ENCODE results near the gene CTNNA2. TPM values are rescaled to one million over a fixed set of nuclear protein-coding genes. Genes with fewer than 3 reads are reported as not detected.

Gene CTNNA2
- polyA plus RNA-seq, 1 of the 3 experiments (the other 2 are of a cell fraction), result 0.30 TPM

DNA sequence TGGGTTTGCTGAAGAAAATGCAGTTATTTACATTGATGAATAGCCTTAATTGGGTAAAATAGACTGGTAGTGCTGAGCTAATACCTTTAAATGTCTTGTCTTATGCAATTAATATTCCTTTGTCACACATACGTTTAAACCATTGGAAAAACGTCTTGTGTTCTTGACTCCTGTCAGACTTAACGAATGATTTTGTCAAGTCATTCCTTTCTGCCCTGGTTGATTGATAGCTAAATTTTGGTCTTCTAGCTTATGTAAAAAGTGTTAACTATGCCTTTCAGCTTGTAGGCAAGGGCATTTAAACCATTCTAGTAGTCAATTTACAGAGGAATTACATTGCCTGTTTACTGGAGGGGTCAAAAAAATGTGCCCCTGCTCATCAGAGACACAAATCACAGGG, 897.5 kb downstream of the CTNNA2 start (continued):
- TF ChIP-seq, protein P1, sequence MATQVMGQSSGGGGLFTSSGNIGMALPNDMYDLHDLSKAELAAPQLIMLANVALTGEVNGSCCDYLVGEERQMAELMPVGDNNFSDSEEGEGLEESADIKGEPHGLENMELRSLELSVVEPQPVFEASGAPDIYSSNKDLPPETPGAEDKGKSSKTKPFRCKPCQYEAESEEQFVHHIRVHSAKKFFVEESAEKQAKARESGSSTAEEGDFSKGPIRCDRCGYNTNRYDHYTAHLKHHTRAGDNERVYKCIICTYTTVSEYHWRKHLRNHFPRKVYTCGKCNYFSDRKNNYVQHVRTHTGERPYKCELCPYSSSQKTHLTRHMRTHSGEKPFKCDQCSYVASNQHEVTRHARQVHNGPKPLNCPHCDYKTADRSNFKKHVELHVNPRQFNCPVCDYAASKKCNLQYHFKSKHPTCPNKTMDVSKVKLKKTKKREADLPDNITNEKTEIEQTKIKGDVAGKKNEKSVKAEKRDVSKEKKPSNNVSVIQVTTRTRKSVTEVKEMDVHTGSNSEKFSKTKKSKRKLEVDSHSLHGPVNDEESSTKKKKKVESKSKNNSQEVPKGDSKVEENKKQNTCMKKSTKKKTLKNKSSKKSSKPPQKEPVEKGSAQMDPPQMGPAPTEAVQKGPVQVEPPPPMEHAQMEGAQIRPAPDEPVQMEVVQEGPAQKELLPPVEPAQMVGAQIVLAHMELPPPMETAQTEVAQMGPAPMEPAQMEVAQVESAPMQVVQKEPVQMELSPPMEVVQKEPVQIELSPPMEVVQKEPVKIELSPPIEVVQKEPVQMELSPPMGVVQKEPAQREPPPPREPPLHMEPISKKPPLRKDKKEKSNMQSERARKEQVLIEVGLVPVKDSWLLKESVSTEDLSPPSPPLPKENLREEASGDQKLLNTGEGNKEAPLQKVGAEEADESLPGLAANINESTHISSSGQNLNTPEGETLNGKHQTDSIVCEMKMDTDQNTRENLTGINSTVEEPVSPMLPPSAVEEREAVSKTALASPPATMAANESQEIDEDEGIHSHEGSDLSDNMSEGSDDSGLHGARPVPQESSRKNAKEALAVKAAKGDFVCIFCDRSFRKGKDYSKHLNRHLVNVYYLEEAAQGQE (IDR thresholded peaks at IDR 0.05; ENCODE audit: low read depth, low read length), result no peak
- TF ChIP-seq FOXM1 (IDR thresholded peaks at IDR 0.05; ENCODE audit: low read depth) (no peak), POLR2AphosphoS5 (IDR thresholded peaks at IDR 0.05; ENCODE audit: low read depth, low read length) (no peak), SMC3 (IDR thresholded peaks at IDR 0.05; ENCODE audit: low read depth, low read length) (no peak), GATA2 (CRISPR knock-in tag; IDR thresholded peaks at IDR 0.05) (no peak), CHD2 (IDR thresholded peaks at IDR 0.05; ENCODE audit: low read length, partially characterized antibody) (no peak), FOXJ3 (CRISPR knock-in tag; IDR thresholded peaks at IDR 0.05) (no peak)

DNA sequence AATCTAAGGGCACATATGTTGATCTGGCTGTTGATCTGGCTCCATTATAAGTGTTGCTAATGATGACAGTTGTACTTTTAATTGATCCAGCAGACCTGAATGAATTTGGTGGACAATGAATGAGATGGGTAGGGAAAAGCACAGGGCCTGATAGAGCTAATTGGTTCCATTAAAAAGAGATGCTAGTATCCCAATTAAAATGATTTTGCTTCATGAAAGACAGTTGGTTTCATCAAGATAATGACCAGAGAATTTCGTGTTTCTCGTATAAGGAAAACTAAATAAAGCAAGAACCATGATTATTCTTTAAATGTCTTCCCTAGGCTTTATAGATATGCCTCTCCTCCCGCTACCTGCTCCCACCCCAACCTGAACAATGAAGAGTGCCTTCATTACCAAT, 900.3 kb downstream of the CTNNA2 start:
- Histone ChIP-seq H3K9ac (no peak overlapping the region), H3K4me2 (no peak overlapping the region), H3K9me2 (no peaks in the 10 kb centered on the region), H3K79me2 (ENCODE audit: insufficient read depth) (no peaks in the 10 kb centered on the region), H4K20me1 (ENCODE audit: insufficient read depth) (no peaks in the 10 kb centered on the region), H3K27me3 (ENCODE audit: insufficient read depth) (no peaks in the 10 kb centered on the region), H3K36me3 (replicated peaks in 1 of 2; ENCODE audit: control insufficient read depth in 1 of 2, insufficient read depth in 2 of 2, low read length in 1 of 2) (no peaks in the 10 kb centered on the region), H3K27ac (ENCODE audit: low read depth in 2 of 2, low read length in 1 of 2) (no peak overlapping the region), H3F3A (replicated peaks; ENCODE audit: insufficient read depth) (no peaks in the 10 kb centered on the region), H3K4me1 (ENCODE audit: control insufficient read depth in 1 of 2, insufficient read depth in 2 of 2, low read depth in 1 of 2, low read length in 1 of 2) (no peaks in the 10 kb centered on the region), H3K9me3 (no peaks in the 10 kb centered on the region), H3K4me3 (ENCODE audit: low read depth in 2 of 2, low read length in 1 of 2) (no peak overlapping the region), H2AFZ (ENCODE audit: low read depth) (no peak overlapping the region)
- CTCF ChIA-PET, result interaction anchor here (1.3 kb wide), 1 partner anchor 16 kb away, joined by 3 read pairs; no protein-coding TSS in a partner anchor
- TF ChIP-seq, protein P2, sequence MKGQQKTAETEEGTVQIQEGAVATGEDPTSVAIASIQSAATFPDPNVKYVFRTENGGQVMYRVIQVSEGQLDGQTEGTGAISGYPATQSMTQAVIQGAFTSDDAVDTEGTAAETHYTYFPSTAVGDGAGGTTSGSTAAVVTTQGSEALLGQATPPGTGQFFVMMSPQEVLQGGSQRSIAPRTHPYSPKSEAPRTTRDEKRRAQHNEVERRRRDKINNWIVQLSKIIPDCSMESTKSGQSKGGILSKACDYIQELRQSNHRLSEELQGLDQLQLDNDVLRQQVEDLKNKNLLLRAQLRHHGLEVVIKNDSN (IDR thresholded peaks at IDR 0.05; ENCODE audit: borderline replicate concordance, low read depth), result no peak
- no peak for TF ChIP-seq MXI1 (IDR thresholded peaks at IDR 0.05; ENCODE audit: low read depth, low read length)
- no peak for TF ChIP-seq EZH2phosphoT487 (IDR thresholded peaks at IDR 0.05; ENCODE audit: borderline replicate concordance, low read depth)
- TF ChIP-seq RCOR1 (IDR thresholded peaks at IDR 0.05; ENCODE audit: low read length), result no peak
- TF ChIP-seq, protein P1 (IDR thresholded peaks at IDR 0.05; ENCODE audit: low read depth, low read length), result no peak
- TF ChIP-seq NRF1 (IDR thresholded peaks at IDR 0.05; ENCODE audit: low read depth, low read length), result no peak
- TF ChIP-seq, protein P3, sequence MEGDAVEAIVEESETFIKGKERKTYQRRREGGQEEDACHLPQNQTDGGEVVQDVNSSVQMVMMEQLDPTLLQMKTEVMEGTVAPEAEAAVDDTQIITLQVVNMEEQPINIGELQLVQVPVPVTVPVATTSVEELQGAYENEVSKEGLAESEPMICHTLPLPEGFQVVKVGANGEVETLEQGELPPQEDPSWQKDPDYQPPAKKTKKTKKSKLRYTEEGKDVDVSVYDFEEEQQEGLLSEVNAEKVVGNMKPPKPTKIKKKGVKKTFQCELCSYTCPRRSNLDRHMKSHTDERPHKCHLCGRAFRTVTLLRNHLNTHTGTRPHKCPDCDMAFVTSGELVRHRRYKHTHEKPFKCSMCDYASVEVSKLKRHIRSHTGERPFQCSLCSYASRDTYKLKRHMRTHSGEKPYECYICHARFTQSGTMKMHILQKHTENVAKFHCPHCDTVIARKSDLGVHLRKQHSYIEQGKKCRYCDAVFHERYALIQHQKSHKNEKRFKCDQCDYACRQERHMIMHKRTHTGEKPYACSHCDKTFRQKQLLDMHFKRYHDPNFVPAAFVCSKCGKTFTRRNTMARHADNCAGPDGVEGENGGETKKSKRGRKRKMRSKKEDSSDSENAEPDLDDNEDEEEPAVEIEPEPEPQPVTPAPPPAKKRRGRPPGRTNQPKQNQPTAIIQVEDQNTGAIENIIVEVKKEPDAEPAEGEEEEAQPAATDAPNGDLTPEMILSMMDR (IDR thresholded peaks at IDR 0.05), result no peak
- TF ChIP-seq NFIC (IDR thresholded peaks at IDR 0.05; ENCODE audit: borderline replicate concordance), result no peak
- TF ChIP-seq EP300 (IDR thresholded peaks at IDR 0.05; ENCODE audit: borderline replicate concordance in 1 of 2, low read depth in 1 of 2, low read length in 1 of 2), result no peak
- no peak for TF ChIP-seq SIN3A (IDR thresholded peaks at IDR 0.05; ENCODE audit: borderline replicate concordance, low read depth, low read length)
- TF ChIP-seq, protein P4, sequence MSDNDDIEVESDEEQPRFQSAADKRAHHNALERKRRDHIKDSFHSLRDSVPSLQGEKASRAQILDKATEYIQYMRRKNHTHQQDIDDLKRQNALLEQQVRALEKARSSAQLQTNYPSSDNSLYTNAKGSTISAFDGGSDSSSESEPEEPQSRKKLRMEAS (IDR thresholded peaks at IDR 0.05; ENCODE audit: low read depth), result no peak
- no peak for DNase-seq
- 59% methylated on average over 3 of the region's 3 CpGs for WGBS (ENCODE audit: low lambda C conversion rate)
- POLR2A ChIA-PET, result no interaction called here

All from SK-N-SH (cell line).